Tibial nerve (tissue), 4 donors: Measurements from ENCODE around the gene ETFRF1.

ENCODE experiments used
- CTCF ChIP-seq, 5 experiments: fragments of 200-600 bp in 3 of 5; fragments of 450-650 bp in 2 of 5; sonication (generic) in 3 of 5; IDR thresholded peaks; one replicate each; pipeline ENCODE4 v1.5.1; 2016 to 2019; ENCODE audit warnings: antibody characterized with exemption in 5 of 5, mild to moderate bottlenecking in 3 of 5, moderate library complexity in 2 of 5
- EP300 ChIP-seq, 2 donors: sonication (generic); formaldehyde crosslinking; IDR thresholded peaks; one replicate each; pipeline ENCODE4 v1.6.1; 2017; ENCODE audit warnings: antibody characterized with exemption in 2 of 2, mild to moderate bottlenecking in 1 of 2

DNA sequence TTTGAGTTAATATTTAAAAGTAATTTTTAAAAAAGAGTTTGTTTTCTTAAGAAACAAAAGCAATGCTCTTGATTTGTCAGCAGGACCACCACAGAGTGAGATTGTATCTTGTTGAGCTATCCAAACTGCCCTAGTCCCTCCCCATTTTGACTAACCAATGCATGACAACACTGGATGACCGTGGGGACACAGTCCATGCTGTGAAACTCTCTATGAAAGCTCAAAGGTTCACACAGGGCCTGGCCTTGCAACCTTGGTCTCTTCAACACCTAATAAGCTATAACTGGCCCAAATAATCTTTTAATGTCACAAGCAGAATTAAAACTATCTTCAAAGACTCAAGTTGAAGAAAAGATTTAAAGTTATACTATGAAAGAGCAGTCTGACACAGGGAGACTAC is 13.5 kb downstream of the ETFRF1 start:
- TF ChIP-seq CTCF (IDR thresholded peaks at IDR 0.05) (no peak), EP300 (IDR thresholded peaks at IDR 0.05) (no peak)
